IPS DF 6.9 (cell line): ENCODE results near the gene UGT1A5.
"Not testable (repeated sequence)": the region's sequence is repeated elsewhere in the genome, so short reads cannot be mapped to it uniquely, and the experiment has no call there.

Source experiments
- DNase-seq: peaks from one replicate; pipeline ENCODE4 v3.0.0-alpha.2; 2013; ENCODE audit warnings: low read depth, low spot score
- H3K27ac ChIP-seq: one replicate; pipeline ENCODE4 v1.5.1; 2013; ENCODE audit warnings: low read length, control low read depth
- H3K27me3 ChIP-seq: 2 replicates; pipeline ENCODE4 v1.6.1; 2013; ENCODE audit warnings: mild to moderate bottlenecking, low read length; ENCODE audit not compliant: control insufficient read depth, insufficient read depth
- H3K36me3 ChIP-seq: 2 replicates; pipeline ENCODE4 v1.6.1; 2013; ENCODE audit warnings: low read length; ENCODE audit not compliant: control insufficient read depth, insufficient read depth
- H3K4me1 ChIP-seq: 2 replicates; pipeline ENCODE4 v1.6.1; 2013; ENCODE audit warnings: low read length; ENCODE audit not compliant: control insufficient read depth, insufficient read depth
- H3K4me3 ChIP-seq: 2 replicates; pipeline ENCODE4 v1.5.1; 2013; ENCODE audit warnings: mild to moderate bottlenecking, low read length
- H3K9me3 ChIP-seq: 2 replicates; pipeline ENCODE4 v1.6.1; 2013; ENCODE audit warnings: low read length, inconsistent platforms; ENCODE audit not compliant: control insufficient read depth, insufficient read depth
- WGBS: extraction: QIAGEN DNeasy Blood & Tissue Kit; methylation state at CpG from one replicate; pipeline ENCODE4 v1.1.7; 2013; ENCODE audit warnings: mixed read lengths, missing lambda C conversion rate; ENCODE audit not compliant: insufficient read length, insufficient coverage; 5-methylcytosine and 5-hydroxymethylcytosine counted together

UGT1A5 gene

DNA sequence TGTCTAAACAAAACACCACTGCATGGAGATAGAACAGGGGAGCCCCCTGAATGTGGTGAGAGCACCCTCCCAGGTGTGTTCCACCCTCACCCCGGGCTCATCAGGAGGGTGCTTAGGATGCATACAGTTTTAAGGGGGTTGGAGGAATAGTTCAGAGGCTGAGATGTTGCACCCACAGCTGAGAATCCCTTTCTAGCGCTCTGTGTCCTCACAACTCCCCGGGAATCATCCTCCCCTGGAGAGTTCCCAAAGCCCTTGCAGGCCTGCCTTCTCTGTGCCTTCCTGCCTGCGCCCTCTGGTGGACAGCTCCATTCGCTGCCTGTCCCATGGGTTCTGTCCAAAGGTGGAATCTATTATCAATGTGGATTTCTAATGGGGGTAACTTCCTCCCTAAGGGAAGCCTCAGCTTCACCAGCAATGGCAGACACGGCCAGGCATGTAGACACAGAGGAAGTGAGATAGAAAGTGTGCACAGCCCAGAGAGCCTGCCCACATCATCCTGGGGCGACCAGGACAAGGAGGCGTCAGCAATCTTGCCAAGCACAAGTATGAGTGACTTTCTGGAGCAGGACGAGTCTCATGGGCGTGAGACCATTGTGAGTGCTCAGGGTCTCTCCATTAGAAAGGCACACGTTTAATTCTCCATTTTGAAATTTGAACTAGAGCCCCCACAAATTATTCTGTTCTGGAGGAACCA is 1.2 kb upstream of the UGT1A5 start:
- no CpG with 5 or more reads among the region's 11 CpGs for WGBS
- peak; percentile 43 for DNase-seq

DNA sequence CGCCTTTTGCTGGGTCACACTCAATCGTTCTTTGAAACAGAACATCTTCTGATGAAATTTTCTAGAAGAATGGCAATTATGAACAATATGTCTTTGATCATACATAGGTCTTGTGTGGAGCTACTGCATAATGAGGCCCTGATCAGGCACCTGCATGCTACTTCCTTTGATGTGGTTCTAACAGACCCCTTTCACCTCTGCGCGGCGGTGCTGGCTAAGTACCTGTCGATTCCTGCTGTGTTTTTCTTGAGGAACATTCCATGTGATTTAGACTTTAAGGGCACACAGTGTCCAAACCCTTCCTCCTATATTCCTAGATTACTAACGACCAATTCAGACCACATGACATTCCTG is 532 bp downstream of the UGT1A5 start:
- WGBS, result no CpG with 5 or more reads among the region's 7 CpGs
- no peaks in the 10 kb centered on the region for H3K27me3 ChIP-seq
- H3K9me3 ChIP-seq, result no peaks in the 10 kb centered on the region
- no peak for DNase-seq
- no peaks in the 10 kb centered on the region for H3K4me1 ChIP-seq
- no peak overlapping the region for H3K4me3 ChIP-seq
- no peaks in the 10 kb centered on the region for H3K36me3 ChIP-seq
- no peak overlapping the region for H3K27ac ChIP-seq

More for the DNA sequence above, 1.2 kb upstream of the UGT1A5 start:
- no peaks in the 10 kb centered on the region for H3K27me3 ChIP-seq
- no peaks in the 10 kb centered on the region for H3K9me3 ChIP-seq
- no peak overlapping the region for H3K27ac ChIP-seq
- H3K4me1 ChIP-seq, result no peaks in the 10 kb centered on the region
- no peaks in the 10 kb centered on the region for H3K36me3 ChIP-seq
- H3K4me3 ChIP-seq, result no peak overlapping the region

DNA sequence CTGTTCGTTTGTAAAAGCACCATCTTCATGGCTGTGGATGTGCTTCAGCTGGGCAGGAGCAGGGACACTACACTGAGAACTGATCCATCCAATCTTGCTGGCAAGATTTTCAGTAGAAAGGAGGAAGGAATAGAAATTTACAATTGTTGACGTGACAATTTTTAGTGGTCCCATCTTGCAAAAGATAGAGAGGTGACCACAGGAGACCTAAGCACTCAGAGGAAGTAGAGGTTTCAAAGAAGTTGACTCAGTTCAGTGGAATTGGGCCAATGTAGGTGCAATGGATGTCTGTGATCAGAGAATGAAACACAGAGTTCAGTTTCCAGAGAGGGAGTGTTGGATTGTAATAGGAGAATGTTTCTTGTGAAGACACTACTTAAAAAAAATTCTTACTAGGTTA is 1.4 kb downstream of the UGT1A5 start:
- no CpG with 5 or more reads among the region's 2 CpGs for WGBS
- Histone ChIP-seq H3K36me3 (no peaks in the 10 kb centered on the region), H3K27me3 (no peaks in the 10 kb centered on the region), H3K9me3 (no peaks in the 10 kb centered on the region), H3K27ac (no peak overlapping the region), H3K4me3 (no peak overlapping the region), H3K4me1 (no peaks in the 10 kb centered on the region)
- no peak for DNase-seq

DNA sequence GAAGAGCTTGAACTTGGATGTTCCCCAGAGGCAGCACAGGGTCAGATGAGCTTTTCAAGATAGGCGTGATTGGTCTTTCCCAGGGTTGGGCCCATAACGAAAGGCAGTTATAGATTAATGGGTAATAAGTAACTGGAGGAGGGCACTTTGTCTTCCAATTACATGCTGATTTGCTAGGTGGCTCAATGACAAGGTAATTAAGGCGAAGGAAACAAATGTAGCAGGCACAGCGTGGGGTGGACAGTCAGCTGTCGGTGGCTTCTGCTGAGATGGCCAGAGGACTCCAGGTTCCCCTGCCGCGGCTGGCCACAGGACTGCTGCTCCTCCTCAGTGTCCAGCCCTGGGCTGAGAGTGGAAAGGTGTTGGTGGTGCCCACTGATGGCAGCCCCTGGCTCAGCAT is 5.8 kb downstream of the UGT1A5 start, which contains the start of gene UGT1A4:
Gene UGT1A4 (plus strand): TSS at position 185 of the 400 bp plus-strand sequence. CDS start 85 bp downstream, at position 270.
- H3K4me1 ChIP-seq, result no peaks in the 10 kb centered on the region
- H3K27me3 ChIP-seq, result no peaks in the 10 kb centered on the region
- no peak for DNase-seq
- H3K27ac ChIP-seq, result no peak within 1 kb of the TSS
- no CpG with 5 or more reads among the region's 7 CpGs for WGBS
- H3K36me3 ChIP-seq, result no peaks in the 10 kb centered on the region
- no peak within 1 kb of the TSS for H3K4me3 ChIP-seq
- H3K9me3 ChIP-seq, result no peaks in the 10 kb centered on the region

DNA sequence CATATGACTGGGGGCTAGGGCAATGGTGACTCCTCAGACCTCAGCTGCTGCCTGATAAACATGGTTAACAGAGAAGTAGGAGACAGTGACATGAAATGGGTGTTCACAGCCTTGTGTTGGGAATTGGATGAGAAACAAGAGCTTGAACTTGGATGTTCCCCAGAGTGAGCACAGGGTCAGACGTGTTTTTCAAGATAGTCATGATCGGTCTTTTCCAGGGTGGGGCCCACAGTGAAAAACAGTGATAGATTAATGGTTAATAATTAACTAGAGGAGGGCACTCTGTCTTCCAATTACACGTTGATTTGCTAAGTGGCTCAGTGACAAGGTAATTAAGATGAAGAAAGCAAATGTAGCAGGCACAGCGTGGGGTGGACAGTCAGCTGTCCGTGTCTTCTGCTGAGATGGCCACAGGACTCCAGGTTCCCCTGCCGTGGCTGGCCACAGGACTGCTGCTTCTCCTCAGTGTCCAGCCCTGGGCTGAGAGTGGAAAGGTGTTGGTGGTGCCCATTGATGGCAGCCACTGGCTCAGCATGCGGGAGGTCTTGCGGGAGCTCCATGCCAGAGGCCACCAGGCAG is 16.1 kb downstream of the UGT1A5 start, which contains the start of gene UGT1A3:
Gene UGT1A3 (plus strand): TSS at position 320 of the 579 bp plus-strand sequence. CDS start 85 bp downstream, at position 405.
- H3K4me3 ChIP-seq, result no peak within 1 kb of the TSS
- no peaks in the 10 kb centered on the region for H3K27me3 ChIP-seq
- no peak within 1 kb of the TSS for H3K27ac ChIP-seq
- no peaks in the 10 kb centered on the region for H3K36me3 ChIP-seq
- no peak for DNase-seq
- H3K9me3 ChIP-seq, result no peaks in the 10 kb centered on the region
- H3K4me1 ChIP-seq, result no peaks in the 10 kb centered on the region
- WGBS, result no CpG with 5 or more reads among the region's 8 CpGs

DNA sequence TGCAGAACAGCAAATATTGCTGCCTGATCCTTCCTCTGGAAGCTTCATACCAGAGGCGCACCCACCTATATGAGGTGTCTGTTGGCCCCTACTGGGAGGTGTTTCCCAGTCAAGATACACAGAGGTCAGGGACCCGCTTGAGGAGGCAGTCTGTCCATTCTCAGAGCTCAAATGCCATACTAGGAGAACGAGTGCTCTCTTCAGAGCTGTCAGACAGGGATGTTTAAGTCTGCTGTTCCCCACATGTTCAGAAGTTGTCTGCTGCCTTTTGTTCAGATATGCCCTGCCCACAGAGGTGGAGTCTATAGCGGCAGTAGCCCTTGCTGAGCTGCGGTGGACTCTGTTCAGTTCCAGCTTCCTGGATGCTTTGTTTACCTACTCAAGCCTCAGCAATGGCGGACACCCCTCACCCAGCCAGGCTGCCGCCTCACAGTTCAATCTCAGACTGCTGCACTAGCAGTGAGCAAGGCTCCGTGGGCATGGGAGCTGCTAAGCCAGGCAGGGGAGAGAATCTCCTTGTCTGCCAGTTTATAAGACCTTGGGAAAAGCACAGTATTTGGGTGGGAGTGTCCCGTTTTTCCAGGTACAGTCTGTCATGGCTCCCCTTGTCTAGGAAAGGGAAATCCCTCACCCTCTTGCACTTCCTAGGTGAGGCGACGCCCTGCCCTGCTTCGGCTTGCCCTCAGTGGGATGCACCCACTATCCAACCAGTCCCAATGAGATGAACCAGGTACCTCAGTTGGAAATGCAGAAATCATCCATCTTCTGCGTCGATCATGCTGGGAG is 24.4 kb downstream of the UGT1A5 start:
- not testable (repeated sequence) for H3K27ac ChIP-seq, DNase-seq, H3K36me3 ChIP-seq, H3K4me3 ChIP-seq, H3K4me1 ChIP-seq, H3K27me3 ChIP-seq, H3K9me3 ChIP-seq
- no CpG with 5 or more reads among the region's 14 CpGs for WGBS

DNA sequence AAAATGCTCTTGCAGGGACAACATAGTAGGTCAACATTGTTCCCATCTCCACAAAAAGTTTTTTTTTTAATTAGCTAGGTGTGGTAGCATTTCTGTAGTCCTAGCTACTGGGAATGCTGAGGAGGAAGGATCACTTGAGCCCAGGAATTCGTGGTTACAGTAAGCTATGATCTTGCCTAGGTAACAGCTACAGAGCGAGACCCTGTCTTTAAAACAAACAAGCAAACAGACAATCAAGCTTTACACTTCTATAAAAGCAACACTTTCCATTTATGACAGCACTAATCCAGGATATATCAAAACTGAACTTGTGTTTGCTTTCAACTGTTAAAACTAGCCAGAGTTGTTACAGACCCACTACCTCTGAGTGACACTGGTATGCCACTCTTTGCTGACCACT is 28.2 kb downstream of the UGT1A5 start:
- Histone ChIP-seq H3K27me3 (no peaks in the 10 kb centered on the region), H3K4me3 (no peak overlapping the region)

DNA sequence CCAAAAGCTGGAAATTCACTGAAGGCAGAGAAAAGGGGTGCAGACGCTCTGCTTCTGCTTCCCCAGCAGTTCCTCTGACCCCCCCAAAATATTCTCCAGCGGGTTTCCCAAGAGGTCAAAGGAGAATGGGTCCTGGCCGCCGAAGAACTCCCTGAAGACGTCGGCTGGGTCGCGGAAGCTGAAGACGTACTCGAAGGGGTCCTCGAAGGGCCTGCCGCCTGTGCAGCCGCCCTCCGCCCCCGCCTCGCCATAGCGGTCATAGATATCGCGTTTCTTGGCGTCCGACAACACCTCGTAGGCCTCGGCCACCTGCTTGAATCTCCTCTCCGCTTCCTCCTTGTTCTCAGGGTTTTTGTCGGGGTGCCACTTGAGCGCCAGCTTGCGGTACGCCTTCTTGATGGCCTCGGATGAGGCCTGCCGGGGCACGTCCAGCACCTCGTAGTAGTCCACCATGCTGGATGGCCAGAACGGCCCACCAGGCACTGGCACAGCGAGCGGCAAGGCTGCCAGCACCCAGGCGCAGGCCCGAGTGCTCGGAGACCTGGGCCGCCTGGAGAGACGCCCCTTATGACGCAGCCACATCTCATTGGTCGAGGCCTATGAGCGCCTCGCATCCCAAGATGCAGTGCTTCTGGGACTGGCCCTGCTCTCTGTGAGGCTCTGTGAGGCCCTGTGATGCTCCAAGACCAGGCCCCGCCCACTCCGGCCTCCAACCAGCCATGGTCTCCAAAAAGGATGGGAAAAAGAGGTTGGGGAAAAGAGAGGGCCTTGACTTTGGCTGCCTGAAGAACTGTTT is 31.0 kb downstream of the UGT1A5 start:
- Histone ChIP-seq H3K36me3 (0 out of 2 replicates have a peak, but pooled peaks cover 2% of the 10 kb centered on the region), H3K27me3 (no peaks in the 10 kb centered on the region), H3K4me1 (no peaks in the 10 kb centered on the region; the same call in 1 of the 2 replicates), H3K4me3 (no peak overlapping the region), H3K9me3 (no peaks in the 10 kb centered on the region), H3K27ac (no peak overlapping the region)
- WGBS, result no CpG with 5 or more reads among the region's 46 CpGs
- DNase-seq, result no peak

More for the DNA sequence above, 28.2 kb downstream of the UGT1A5 start:
- no CpG with 5 or more reads among the region's 2 CpGs for WGBS
- Histone ChIP-seq H3K4me1 (no peaks in the 10 kb centered on the region; the same call in 1 of the 2 replicates), H3K9me3 (no peaks in the 10 kb centered on the region), H3K36me3 (0 out of 2 replicates have a peak, but pooled peaks cover 2% of the 10 kb centered on the region), H3K27ac (no peak overlapping the region)
- no peak for DNase-seq

DNA sequence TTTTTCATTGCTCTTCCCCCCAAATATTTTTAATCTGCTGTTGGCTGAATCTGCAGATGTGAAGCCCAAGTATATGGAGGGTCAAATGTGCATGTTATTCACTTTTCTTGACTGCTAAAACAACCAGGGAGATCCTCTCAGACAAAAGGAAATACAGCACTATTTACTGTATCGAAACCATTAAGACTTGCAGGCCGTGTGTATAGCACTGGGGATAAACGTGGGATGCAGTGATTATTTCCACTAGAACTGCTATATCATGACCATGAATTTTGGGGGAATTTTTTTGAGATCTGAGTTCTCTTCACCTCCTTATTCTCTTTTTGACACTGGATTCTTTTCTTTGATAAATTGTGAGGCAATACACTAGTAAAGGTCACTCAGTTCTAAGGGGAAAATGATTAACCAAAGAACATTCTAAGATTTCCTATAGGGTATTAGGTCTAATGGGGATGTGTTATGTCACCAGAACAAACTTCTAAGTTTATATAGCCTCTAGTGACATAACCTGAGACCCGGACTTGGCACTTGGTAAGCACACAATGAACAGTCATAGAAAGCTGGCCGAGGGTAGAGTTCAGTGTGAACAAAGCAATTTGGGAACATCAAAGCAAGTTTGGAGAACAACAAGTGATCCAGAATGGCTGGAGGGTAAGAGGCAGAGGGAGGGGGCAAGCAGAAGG is 32.5 kb downstream of the UGT1A5 start:
- Histone ChIP-seq H3K4me3 (no peak overlapping the region), H3K27ac (no peak overlapping the region), H3K27me3 (no peaks in the 10 kb centered on the region), H3K36me3 (0 out of 2 replicates have a peak, but pooled peaks cover 2% of the 10 kb centered on the region), H3K9me3 (no peaks in the 10 kb centered on the region), H3K4me1 (no peaks in the 10 kb centered on the region; the same call in 1 of the 2 replicates)
- WGBS, result no CpG with 5 or more reads among the region's 5 CpGs
- no peak for DNase-seq
